ENCODE data around the gene NRIP3. TPM values are rescaled to one million over a fixed set of nuclear protein-coding genes. Genes with fewer than 3 reads are reported as not detected.

Gene NRIP3
- total RNA-seq, 2 donors from 2014 or later, result 0.27 to 6.0 TPM

GRCh38 chr11:9008661-9009060 is 4.9 kb upstream of the NRIP3 start:
- Histone ChIP-seq H3K36me3 (no peaks in the 10 kb centered on the region), H3K4me1 (replicated peaks) (no peaks in the 10 kb centered on the region), H3K9me3 (no peaks in the 10 kb centered on the region), H3K4me3 (no peak overlapping the region), H3K27me3 (replicated peaks; ENCODE audit: insufficient read depth) (no peaks in the 10 kb centered on the region), H3K27ac (no peak overlapping the region)
- intact Hi-C loops (cut with DNase I), result no loop called here
- TF ChIP-seq, protein P1, sequence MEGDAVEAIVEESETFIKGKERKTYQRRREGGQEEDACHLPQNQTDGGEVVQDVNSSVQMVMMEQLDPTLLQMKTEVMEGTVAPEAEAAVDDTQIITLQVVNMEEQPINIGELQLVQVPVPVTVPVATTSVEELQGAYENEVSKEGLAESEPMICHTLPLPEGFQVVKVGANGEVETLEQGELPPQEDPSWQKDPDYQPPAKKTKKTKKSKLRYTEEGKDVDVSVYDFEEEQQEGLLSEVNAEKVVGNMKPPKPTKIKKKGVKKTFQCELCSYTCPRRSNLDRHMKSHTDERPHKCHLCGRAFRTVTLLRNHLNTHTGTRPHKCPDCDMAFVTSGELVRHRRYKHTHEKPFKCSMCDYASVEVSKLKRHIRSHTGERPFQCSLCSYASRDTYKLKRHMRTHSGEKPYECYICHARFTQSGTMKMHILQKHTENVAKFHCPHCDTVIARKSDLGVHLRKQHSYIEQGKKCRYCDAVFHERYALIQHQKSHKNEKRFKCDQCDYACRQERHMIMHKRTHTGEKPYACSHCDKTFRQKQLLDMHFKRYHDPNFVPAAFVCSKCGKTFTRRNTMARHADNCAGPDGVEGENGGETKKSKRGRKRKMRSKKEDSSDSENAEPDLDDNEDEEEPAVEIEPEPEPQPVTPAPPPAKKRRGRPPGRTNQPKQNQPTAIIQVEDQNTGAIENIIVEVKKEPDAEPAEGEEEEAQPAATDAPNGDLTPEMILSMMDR (IDR thresholded peaks at IDR 0.05), result no peak
- no peak for TF ChIP-seq POLR2A (IDR thresholded peaks at IDR 0.05)
- TF ChIP-seq POLR2AphosphoS5 (IDR thresholded peaks at IDR 0.05), result no peak
- no peak for DNase-seq (ENCODE audit: low spot score)
- WGBS, result 79% methylated on average over 1 of the region's 1 CpG

- no peaks in the 10 kb centered on the region for H3K36me3 ChIP-seq
- intact Hi-C loops (cut with DNase I), result no loop called here
- no peak for DNase-seq (ENCODE audit: low spot score)
Observed at GRCh38 chr11:9008011-9008550, 4.3 kb upstream of the NRIP3 start.

DNA sequence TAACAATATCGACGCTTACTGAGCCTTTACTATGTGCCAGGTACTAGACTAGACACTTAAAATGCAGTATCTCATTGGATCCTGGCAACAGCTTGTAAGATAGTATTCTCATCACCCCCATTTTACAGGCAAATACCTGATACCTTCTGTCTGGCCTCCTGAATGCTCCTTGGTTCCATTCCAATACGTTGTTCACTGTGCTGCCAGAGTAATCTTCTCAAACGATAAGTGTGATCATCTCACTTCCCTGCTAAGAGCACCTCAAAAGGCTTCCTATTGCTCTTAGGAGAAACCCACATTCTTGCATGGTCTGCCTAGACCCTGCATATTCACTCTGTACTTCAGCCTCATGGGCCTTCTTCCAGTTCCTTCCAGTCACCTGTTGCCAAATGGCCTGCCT is 1.3 kb upstream of the NRIP3 start:
- no peak overlapping the region for H3K4me3 ChIP-seq
- TF ChIP-seq POLR2A (IDR thresholded peaks at IDR 0.05), result no peak
- TF ChIP-seq, protein P1 (IDR thresholded peaks at IDR 0.05), result no peak
- no peak for TF ChIP-seq POLR2AphosphoS5 (IDR thresholded peaks at IDR 0.05)
- DNase-seq (ENCODE audit: low spot score), result no peak
- H3K36me3 ChIP-seq, result no peaks in the 10 kb centered on the region
- intact Hi-C loops (cut with DNase I), result no loop called here
- no peak overlapping the region for H3K27ac ChIP-seq
- no peaks in the 10 kb centered on the region for H3K27me3 ChIP-seq (replicated peaks; ENCODE audit: insufficient read depth)
- H3K4me1 ChIP-seq (replicated peaks), result no peaks in the 10 kb centered on the region
- WGBS, result 78% methylated on average over 4 of the region's 4 CpGs
- no peaks in the 10 kb centered on the region for H3K9me3 ChIP-seq

More at GRCh38 chr11:9008011-9008550, 4.3 kb upstream of the NRIP3 start:
- 68% methylated on average over 3 of the region's 3 CpGs for WGBS
- no peak for TF ChIP-seq POLR2AphosphoS5 (IDR thresholded peaks at IDR 0.05)
- TF ChIP-seq, protein P1 (IDR thresholded peaks at IDR 0.05), result no peak
- TF ChIP-seq POLR2A (IDR thresholded peaks at IDR 0.05), result no peak
- no peaks in the 10 kb centered on the region for H3K9me3 ChIP-seq
- no peak overlapping the region for H3K4me3 ChIP-seq
- H3K27me3 ChIP-seq (replicated peaks; ENCODE audit: insufficient read depth), result no peaks in the 10 kb centered on the region
- no peak overlapping the region for H3K27ac ChIP-seq
- H3K4me1 ChIP-seq (replicated peaks), result no peaks in the 10 kb centered on the region

- Histone ChIP-seq H3K27me3 (replicated peaks; ENCODE audit: insufficient read depth) (no peaks in the 10 kb centered on the region), H3K4me1 (replicated peaks) (no peaks in the 10 kb centered on the region), H3K36me3 (no peaks in the 10 kb centered on the region), H3K27ac (no peak overlapping the region), H3K4me3 (peak overlapping the region; percentile 22 to 34), H3K9me3 (no peaks in the 10 kb centered on the region)
- TF ChIP-seq, protein P1 (IDR thresholded peaks at IDR 0.05), result no peak
- TF ChIP-seq POLR2A (IDR thresholded peaks at IDR 0.05), result no peak
- no peak for TF ChIP-seq POLR2AphosphoS5 (IDR thresholded peaks at IDR 0.05)
- 8% methylated on average over 65 of the region's 69 CpGs for WGBS
- no peak for DNase-seq (ENCODE audit: low spot score)
- intact Hi-C loops (cut with DNase I), result no loop called here
Observed at GRCh38 chr11:9004183-9004926, 554 bp upstream of the NRIP3 start.

Data from prostate gland (tissue), 2 donors.